Measurements from ENCODE around the gene EEF1AKMT4.

Gene EEF1AKMT4

DNA sequence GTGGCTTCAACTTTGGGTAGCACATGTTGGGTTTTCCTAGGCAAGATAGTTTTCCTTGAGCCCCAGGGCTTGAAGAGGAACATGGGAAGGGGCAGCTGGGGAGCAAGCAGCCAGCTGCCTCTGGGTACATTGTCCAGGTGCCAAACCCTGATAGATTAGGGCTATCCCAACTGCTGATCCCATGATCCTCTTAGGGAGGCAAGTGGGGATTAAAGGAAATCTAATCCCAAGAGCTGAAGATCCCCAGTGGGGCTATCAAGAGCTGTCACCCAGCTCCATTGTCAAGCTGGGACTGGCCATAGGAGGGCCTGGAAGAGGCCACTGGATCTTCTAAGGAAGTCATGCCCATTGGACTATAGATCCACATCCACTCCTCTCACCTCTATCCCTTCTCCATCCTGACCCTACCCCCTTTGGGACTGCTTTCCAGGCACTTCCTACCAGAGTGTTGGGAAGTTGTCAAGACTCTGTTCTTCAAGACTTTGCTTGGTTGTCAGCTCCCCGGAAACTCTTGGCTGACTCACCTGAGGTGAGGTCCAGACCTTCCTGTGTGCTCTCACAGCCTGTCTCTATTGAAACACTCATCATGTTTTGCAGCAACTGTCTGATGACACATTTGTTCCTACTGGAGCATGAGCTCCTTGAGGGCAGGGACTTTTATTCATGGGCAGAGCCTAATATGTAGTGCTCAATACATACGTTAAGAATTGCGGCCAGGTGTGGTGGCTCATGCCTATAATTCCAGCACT is 6.0 kb downstream of the EEF1AKMT4 start:
- Histone ChIP-seq H3K9ac (ENCODE audit: low read length) (no peak overlapping the region), H4K20me1 (ENCODE audit: insufficient read depth, low read length) (0 out of 2 replicates have a peak, but pooled peaks cover 2% of the 10 kb centered on the region), H3K27me3 (ENCODE audit: low read depth, low read length) (no peaks in the 10 kb centered on the region), H3K4me1 (ENCODE audit: low read length) (peaks cover 5% of the 10 kb centered on the region), H3K9me3 (ENCODE audit: insufficient read depth, low read length) (no peaks in the 10 kb centered on the region), H3K79me2 (ENCODE audit: low read length) (peaks cover 24% of the 10 kb centered on the region), H3K27ac (ENCODE audit: low read length) (no peak overlapping the region), H3K4me3 (ENCODE audit: low read length) (no peak overlapping the region), H3K4me2 (ENCODE audit: low read length) (no peak overlapping the region), H3K36me3 (replicated peaks; ENCODE audit: low read depth, low read length) (no peaks in the 10 kb centered on the region), H2AFZ (ENCODE audit: low read depth, low read length) (no peak overlapping the region)
- no peak for TF ChIP-seq EZH2phosphoT487 (IDR thresholded peaks at IDR 0.05; ENCODE audit: low read depth)

DNA sequence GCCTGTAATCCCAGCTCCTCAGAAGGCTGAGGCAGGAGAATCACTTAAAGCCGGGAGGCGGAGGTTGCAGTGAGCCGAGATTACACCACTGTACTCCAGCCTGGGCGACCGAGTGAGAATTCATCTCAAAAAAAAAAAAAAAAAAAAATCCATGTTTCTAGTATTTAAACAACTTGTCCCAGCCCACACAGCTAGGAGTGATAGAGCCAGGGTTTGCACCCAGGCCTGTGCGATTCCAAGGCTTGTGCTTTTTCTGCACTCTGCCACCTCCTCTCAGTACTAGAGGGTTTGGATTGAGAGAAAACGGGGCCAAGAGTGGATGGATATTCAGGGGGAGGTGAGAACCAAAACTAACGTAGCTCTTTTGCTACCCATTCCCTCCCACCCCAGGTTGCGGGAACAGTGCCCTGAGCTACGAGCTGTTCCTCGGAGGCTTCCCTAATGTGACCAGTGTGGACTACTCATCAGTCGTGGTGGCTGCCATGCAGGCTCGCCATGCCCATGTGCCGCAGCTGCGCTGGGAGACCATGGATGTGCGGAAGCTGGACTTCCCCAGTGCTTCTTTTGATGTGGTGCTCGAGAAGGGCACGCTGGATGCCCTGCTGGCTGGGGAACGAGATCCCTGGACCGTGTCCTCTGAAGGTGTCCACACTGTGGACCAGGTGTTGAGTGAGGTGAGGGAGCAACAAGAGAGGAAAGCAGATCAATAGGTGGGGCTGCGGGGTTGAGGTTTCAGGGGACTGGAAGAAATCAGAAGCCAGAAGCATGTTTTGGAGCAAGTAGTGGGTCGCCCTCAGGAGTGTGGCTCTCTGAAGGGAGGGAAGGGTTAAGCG is 7.8 kb downstream of the EEF1AKMT4 start:
- no peak overlapping the region for H3K4me2 ChIP-seq (ENCODE audit: low read length)
- TF ChIP-seq EZH2phosphoT487 (IDR thresholded peaks at IDR 0.05; ENCODE audit: low read depth), result no peak
- TF ChIP-seq, protein P1, sequence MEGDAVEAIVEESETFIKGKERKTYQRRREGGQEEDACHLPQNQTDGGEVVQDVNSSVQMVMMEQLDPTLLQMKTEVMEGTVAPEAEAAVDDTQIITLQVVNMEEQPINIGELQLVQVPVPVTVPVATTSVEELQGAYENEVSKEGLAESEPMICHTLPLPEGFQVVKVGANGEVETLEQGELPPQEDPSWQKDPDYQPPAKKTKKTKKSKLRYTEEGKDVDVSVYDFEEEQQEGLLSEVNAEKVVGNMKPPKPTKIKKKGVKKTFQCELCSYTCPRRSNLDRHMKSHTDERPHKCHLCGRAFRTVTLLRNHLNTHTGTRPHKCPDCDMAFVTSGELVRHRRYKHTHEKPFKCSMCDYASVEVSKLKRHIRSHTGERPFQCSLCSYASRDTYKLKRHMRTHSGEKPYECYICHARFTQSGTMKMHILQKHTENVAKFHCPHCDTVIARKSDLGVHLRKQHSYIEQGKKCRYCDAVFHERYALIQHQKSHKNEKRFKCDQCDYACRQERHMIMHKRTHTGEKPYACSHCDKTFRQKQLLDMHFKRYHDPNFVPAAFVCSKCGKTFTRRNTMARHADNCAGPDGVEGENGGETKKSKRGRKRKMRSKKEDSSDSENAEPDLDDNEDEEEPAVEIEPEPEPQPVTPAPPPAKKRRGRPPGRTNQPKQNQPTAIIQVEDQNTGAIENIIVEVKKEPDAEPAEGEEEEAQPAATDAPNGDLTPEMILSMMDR (IDR thresholded peaks at IDR 0.05; ENCODE audit: low read depth, low read length), result no peak
- 0 out of 2 replicates have a peak, but pooled peaks cover 2% of the 10 kb centered on the region for H4K20me1 ChIP-seq (ENCODE audit: insufficient read depth, low read length)
- no peak overlapping the region for H2AFZ ChIP-seq (ENCODE audit: low read depth, low read length)
- no peaks in the 10 kb centered on the region for H3K27me3 ChIP-seq (ENCODE audit: low read depth, low read length)
- no peaks in the 10 kb centered on the region for H3K9me3 ChIP-seq (ENCODE audit: insufficient read depth, low read length)
- no peak overlapping the region for H3K9ac ChIP-seq (ENCODE audit: low read length)
- H3K4me3 ChIP-seq (ENCODE audit: low read length), result no peak overlapping the region
- H3K27ac ChIP-seq (ENCODE audit: low read length), result no peak overlapping the region
- H3K36me3 ChIP-seq (replicated peaks; ENCODE audit: low read depth, low read length), result no peaks in the 10 kb centered on the region
- H3K79me2 ChIP-seq (ENCODE audit: low read length), result peaks cover 8% of the 10 kb centered on the region
- peaks cover 5% of the 10 kb centered on the region for H3K4me1 ChIP-seq (ENCODE audit: low read length)

DNA sequence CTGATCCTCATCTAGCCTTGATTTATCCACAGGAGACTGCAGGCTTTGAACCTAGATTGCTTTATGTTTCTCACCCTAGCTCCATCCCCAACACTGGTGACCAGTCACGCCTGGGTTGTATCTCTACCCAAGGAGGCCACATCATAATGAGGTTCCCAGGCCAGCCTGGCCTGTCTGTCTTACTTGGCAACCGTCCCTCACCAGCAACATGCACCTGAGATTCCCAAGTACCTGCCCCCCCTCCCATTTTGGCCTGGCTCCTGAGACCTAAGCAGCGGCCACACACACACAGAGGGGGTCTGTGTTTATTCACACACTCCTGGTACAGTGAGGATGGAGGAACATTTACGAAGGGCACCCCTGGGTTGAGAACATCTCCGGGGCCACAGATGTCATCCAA is 9.5 kb downstream of the EEF1AKMT4 start:
- Histone ChIP-seq H3K79me2 (ENCODE audit: low read length) (0 out of 2 replicates have a peak, but pooled peaks cover 2% of the 10 kb centered on the region), H3K36me3 (replicated peaks; ENCODE audit: low read depth, low read length) (no peaks in the 10 kb centered on the region), H3K9ac (ENCODE audit: low read length) (no peak overlapping the region), H4K20me1 (ENCODE audit: insufficient read depth, low read length) (0 out of 2 replicates have a peak, but pooled peaks cover 2% of the 10 kb centered on the region), H2AFZ (ENCODE audit: low read depth, low read length) (no peak overlapping the region), H3K4me1 (ENCODE audit: low read length) (no peaks in the 10 kb centered on the region), H3K4me3 (ENCODE audit: low read length) (no peak overlapping the region), H3K27ac (ENCODE audit: low read length) (no peak overlapping the region), H3K4me2 (ENCODE audit: low read length) (no peak overlapping the region), H3K9me3 (ENCODE audit: insufficient read depth, low read length) (no peaks in the 10 kb centered on the region), H3K27me3 (ENCODE audit: low read depth, low read length) (no peaks in the 10 kb centered on the region)
- TF ChIP-seq, protein P1 (IDR thresholded peaks at IDR 0.05; ENCODE audit: low read depth, low read length), result no peak
- TF ChIP-seq EZH2phosphoT487 (IDR thresholded peaks at IDR 0.05; ENCODE audit: low read depth), result no peak

DNA sequence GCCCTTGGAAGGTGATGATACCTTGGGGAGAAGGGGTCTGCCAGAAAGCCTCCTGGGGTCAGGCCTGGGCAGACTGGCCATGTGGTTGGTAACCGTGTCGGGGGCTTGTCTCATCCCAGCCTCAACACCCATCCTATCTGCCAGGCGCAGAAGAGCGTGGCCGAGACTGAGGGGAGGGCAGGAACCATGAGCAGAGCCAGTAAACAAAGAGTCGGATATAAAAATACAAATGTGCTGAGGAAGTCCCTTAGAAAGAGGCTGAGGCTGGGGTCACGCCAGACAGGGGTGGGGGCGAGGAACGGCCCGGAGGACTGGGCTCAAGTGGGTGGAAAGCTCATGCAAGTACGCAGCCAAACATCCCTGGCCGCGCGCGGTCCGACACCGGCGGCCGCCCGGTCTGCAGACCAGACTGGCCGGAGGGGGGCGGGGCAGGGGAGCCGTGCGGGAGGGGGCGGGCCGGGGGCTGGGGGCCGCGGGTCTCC is 10.0 kb downstream of the EEF1AKMT4 start:
- Histone ChIP-seq H3K4me3 (ENCODE audit: low read length) (no peak overlapping the region), H2AFZ (ENCODE audit: low read depth, low read length) (no peak overlapping the region), H3K36me3 (replicated peaks; ENCODE audit: low read depth, low read length) (no peaks in the 10 kb centered on the region), H3K27me3 (ENCODE audit: low read depth, low read length) (no peaks in the 10 kb centered on the region), H3K79me2 (ENCODE audit: low read length) (no peaks in the 10 kb centered on the region), H4K20me1 (ENCODE audit: insufficient read depth, low read length) (0 out of 2 replicates have a peak, but pooled peaks cover 2% of the 10 kb centered on the region), H3K4me2 (ENCODE audit: low read length) (no peak overlapping the region), H3K4me1 (ENCODE audit: low read length) (no peaks in the 10 kb centered on the region), H3K9me3 (ENCODE audit: insufficient read depth, low read length) (no peaks in the 10 kb centered on the region), H3K9ac (ENCODE audit: low read length) (no peak overlapping the region), H3K27ac (ENCODE audit: low read length) (no peak overlapping the region)
- TF ChIP-seq, protein P1 (IDR thresholded peaks at IDR 0.05; ENCODE audit: low read depth, low read length), result no peak
- TF ChIP-seq EZH2phosphoT487 (IDR thresholded peaks at IDR 0.05; ENCODE audit: low read depth), result no peak
